ENCODE measurements around the gene PTK7. TPM values are rescaled to one million over a fixed set of nuclear protein-coding genes. Genes with fewer than 3 reads are reported as not detected.

PTK7 gene
- total RNA-seq, 1 experiment from 2014 or later, result 165 TPM

- TF ChIP-seq SMAD3 (CRISPR knock-in tag; IDR thresholded peaks at IDR 0.05; ENCODE audit: borderline replicate concordance), result no peak
- no peak for TF ChIP-seq EMX1 (CRISPR knock-in tag; IDR thresholded peaks at IDR 0.05)
- no peak for TF ChIP-seq MAX (CRISPR knock-in tag; IDR thresholded peaks at IDR 0.05)
- TF ChIP-seq ZNF671 (CRISPR knock-in tag; IDR thresholded peaks at IDR 0.05), result no peak
- TF ChIP-seq, protein P1, sequence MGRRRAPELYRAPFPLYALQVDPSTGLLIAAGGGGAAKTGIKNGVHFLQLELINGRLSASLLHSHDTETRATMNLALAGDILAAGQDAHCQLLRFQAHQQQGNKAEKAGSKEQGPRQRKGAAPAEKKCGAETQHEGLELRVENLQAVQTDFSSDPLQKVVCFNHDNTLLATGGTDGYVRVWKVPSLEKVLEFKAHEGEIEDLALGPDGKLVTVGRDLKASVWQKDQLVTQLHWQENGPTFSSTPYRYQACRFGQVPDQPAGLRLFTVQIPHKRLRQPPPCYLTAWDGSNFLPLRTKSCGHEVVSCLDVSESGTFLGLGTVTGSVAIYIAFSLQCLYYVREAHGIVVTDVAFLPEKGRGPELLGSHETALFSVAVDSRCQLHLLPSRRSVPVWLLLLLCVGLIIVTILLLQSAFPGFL (CRISPR knock-in tag; IDR thresholded peaks at IDR 0.05; ENCODE audit: borderline replicate concordance), result no peak
- TF ChIP-seq, protein P2, sequence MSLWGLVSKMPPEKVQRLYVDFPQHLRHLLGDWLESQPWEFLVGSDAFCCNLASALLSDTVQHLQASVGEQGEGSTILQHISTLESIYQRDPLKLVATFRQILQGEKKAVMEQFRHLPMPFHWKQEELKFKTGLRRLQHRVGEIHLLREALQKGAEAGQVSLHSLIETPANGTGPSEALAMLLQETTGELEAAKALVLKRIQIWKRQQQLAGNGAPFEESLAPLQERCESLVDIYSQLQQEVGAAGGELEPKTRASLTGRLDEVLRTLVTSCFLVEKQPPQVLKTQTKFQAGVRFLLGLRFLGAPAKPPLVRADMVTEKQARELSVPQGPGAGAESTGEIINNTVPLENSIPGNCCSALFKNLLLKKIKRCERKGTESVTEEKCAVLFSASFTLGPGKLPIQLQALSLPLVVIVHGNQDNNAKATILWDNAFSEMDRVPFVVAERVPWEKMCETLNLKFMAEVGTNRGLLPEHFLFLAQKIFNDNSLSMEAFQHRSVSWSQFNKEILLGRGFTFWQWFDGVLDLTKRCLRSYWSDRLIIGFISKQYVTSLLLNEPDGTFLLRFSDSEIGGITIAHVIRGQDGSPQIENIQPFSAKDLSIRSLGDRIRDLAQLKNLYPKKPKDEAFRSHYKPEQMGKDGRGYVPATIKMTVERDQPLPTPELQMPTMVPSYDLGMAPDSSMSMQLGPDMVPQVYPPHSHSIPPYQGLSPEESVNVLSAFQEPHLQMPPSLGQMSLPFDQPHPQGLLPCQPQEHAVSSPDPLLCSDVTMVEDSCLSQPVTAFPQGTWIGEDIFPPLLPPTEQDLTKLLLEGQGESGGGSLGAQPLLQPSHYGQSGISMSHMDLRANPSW (CRISPR knock-in tag; conservative IDR thresholded peaks at IDR 0.05; ENCODE audit: low read depth), result no peak
- TF ChIP-seq ZNF232 (CRISPR knock-in tag; IDR thresholded peaks at IDR 0.05), result no peak
Measured at GRCh38 chr6:43175676-43176422, 99.7 kb downstream of the PTK7 start (continued).

- DNase-seq (ENCODE audit: low spot score) (no peak), ATAC-seq (no peak)
- Mint-ChIP-seq H3K4me3 (no peak overlapping the region), H3K4me1 (peaks cover 31% of the 10 kb centered on the region), H3K36me3 (peaks cover 36% of the 10 kb centered on the region), H3K27me3 (ENCODE audit: low read depth) (peaks cover 8% of the 10 kb centered on the region), H3K27ac (no peak overlapping the region), H3K9me3 (no peaks in the 10 kb centered on the region)
- ChIA-PET POLR2A (no interaction called here), CTCF (no interaction called here)
- TF ChIP-seq IRF2 (CRISPR knock-in tag; IDR thresholded peaks at IDR 0.05; ENCODE audit: borderline replicate concordance, low read depth), result no peak
- TF ChIP-seq ZNF671 (CRISPR knock-in tag; IDR thresholded peaks at IDR 0.05), result no peak
- TF ChIP-seq E2F5 (CRISPR knock-in tag; IDR thresholded peaks at IDR 0.05), result no peak
- TF ChIP-seq HMGA2 (CRISPR knock-in tag; IDR thresholded peaks at IDR 0.05), result no peak
- no peak for TF ChIP-seq ATF6 (CRISPR knock-in tag; IDR thresholded peaks at IDR 0.05)
- no peak for TF ChIP-seq ATF1 (CRISPR knock-in tag; IDR thresholded peaks at IDR 0.05)
- no peak for TF ChIP-seq ZNF512 (CRISPR knock-in tag; IDR thresholded peaks at IDR 0.05; ENCODE audit: borderline replicate concordance)
- TF ChIP-seq OVOL2 (CRISPR knock-in tag; IDR thresholded peaks at IDR 0.05; ENCODE audit: borderline replicate concordance), result no peak
- TF ChIP-seq CTCF (IDR thresholded peaks at IDR 0.05), result no peak
- TF ChIP-seq PRRX2 (CRISPR knock-in tag; IDR thresholded peaks at IDR 0.05), result no peak
- TF ChIP-seq NR1H2 (CRISPR knock-in tag; IDR thresholded peaks at IDR 0.05), result no peak
- TF ChIP-seq, protein P3, sequence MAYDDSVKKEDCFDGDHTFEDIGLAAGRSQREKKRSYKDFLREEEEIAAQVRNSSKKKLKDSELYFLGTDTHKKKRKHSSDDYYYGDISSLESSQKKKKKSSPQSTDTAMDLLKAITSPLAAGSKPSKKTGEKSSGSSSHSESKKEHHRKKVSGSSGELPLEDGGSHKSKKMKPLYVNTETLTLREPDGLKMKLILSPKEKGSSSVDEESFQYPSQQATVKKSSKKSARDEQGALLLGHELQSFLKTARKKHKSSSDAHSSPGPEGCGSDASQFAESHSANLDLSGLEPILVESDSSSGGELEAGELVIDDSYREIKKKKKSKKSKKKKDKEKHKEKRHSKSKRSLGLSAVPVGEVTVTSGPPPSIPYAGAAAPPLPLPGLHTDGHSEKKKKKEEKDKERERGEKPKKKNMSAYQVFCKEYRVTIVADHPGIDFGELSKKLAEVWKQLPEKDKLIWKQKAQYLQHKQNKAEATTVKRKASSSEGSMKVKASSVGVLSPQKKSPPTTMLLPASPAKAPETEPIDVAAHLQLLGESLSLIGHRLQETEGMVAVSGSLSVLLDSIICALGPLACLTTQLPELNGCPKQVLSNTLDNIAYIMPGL (CRISPR knock-in tag; IDR thresholded peaks at IDR 0.05), result no peak
- no peak for TF ChIP-seq ZNF532 (CRISPR knock-in tag; IDR thresholded peaks at IDR 0.05; ENCODE audit: borderline replicate concordance)
Measured at GRCh38 chr6:43176423-43176786, 100.3 kb downstream of the PTK7 start.

Measured in WTC11 (cell line).